IPS-NIHi7 (cell line): ENCODE data around the gene CSAD.
"Not testable (repeated sequence)": the region's sequence is repeated elsewhere in the genome, so short reads cannot be mapped to it uniquely, and the experiment has no call there.

Experiments used
- DNase-seq: peaks from one replicate; pipeline ENCODE4 v3.0.0; 2012; ENCODE audit warnings: mixed read lengths; ENCODE audit errors: extremely low spot score

Gene CSAD

GRCh38 chr12:53180931-53181645 lies 363 bp upstream of the CSAD start:
- peak; percentile 90 for DNase-seq

DNA sequence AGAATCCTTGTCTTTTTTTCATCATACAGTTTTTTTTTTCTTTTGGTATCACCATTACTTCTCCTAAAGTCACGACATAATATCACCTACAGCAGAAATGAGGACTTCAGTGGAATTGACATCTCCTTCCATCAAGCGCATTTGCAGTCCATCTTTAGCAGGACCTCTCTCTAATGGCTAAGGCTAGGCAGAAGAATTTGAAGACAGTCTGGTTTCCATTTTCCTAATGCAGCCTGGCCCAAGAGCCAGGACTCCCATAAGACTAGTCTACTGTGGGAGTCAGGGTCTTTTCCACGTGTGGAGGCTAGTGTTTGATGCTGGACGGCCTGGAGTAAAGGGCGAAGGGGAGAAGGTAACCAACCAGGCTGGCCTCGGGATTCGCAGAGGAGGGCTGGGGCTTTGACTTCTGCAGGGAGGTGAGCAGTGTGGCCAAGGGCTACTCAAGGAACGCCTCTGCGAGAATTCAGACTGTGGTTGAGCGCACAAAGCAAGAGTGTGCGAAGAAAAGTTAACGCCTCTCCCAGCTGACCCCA lies 972 bp downstream of the CSAD start:
- peak; percentile 32 for DNase-seq

DNA sequence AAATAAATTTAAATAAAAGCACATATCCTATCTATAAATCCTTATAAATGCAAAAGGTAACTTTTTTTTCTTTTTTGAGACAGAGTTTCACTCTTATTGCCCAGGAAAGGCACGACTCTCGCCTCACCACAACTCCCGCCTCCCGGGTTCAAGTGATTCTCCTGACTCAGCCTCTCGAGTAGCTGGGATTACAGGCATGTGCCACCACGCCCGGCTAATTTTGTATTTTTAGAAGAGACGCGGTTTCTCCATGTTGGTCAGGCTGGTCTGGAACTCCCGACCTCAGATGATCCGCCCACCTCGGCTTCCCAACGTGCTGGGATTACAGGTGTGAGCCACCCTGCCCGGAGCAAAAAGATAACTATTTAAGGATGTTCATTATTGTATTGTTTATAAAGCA lies 1.9 kb downstream of the CSAD start:
- not testable (repeated sequence) for DNase-seq

DNA sequence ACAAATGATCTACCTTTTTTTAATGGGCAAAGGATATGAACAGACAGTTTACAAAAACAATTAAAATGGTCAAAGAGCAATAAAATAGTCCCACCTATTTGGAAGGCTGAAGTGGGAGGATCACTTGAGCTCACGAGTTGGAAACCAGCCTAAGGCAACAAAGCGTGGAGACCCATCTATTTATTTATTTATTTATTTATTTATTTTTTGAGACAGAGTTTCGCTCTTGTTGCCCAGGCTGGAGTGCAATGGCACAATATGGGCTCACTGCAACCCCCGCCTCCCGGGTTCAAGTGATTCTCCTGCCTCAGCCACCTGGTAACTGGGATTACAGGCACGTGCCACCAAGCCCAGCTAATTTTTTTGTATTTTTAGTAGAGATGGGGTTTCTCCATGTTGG lies 3.3 kb downstream of the CSAD start:
- DNase-seq, result not testable (repeated sequence)

GRCh38 chr12:53176750-53177149 lies 4.0 kb downstream of the CSAD start:
- no peak for DNase-seq

DNA sequence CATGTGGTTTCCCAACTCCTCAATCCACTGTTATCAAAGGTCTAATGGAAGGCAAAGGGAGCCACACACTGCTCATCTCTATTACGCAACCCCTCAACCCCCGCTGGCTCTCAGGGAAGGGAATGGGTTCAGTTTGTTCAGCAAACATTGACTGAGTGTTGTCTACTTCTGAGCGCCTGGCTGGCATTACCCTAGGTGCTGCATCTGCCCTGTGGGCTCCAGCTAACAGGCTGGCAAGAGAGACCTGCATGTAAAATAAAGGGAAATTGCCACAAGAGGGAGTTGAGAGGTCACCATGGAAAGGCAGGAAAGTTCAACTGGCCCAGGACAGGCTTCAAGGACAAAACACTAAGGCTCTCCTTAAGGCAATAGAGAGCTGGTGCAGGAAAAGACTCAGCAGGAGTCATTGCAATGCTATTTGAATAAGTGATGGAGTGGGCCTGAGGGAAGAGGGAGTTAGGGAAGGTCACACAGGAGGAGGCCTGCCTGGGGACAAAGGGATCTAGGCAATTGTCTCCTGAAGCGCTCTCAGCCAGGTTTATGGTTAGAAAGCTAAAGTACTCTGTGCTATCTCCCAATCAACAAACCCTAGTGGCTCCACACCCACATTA lies 5.7 kb downstream of the CSAD start:
- DNase-seq, result peak; percentile 85

DNA sequence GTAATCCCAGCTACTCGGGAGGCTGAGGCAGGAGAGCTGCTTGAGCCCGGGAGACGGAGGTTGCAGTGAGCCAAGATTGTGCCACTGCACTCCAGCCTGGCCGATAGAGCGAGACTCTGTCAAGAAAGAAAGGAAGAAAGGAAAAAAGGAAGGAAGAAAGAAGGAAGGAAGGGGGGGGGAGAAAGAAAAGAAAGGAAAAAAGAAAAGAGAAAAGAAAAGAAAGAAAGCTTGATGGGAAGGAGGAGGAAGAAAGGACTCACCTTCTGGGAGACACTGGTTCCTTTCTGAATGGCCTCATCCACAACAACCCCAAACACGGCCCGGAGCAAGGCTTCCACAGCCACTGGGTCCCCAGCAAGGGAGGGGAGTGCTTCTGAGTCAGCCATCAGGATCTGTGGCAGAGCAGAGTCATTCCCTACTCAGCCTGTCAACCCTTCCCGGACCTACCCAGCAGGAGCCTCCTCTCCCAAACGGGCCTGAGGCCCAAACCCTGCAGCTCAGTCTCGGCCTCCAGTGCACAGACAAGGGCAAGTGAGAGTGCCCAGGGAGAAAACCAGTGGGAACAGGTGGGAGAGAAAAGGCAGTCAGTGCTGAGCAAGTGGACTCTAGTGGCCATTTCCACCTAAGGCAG lies 7.5 kb downstream of the CSAD start:
- DNase-seq, result no peak

DNA sequence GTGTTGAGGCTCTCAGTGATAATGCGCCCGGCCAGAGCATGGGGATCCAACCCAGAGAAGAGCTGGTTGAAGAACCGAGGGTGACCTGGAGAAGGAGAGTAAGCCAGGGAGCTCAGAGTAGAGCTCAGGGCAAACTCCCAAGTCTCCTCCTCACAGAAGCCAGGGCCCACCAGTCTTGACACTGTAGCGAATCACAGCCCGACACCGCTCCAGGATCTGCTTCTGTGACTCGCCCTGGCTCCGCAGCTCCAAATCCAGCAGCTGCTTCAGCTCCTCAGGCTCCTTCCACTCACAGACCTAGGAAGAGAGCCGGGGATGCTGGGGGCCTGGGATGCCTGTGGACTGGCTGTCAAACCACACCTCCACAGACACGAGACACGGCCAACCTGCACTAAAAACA lies 8.4 kb downstream of the CSAD start:
- no peak for DNase-seq

GRCh38 chr12:53171725-53172329 lies 8.9 kb downstream of the CSAD start:
- DNase-seq, result no peak

DNA sequence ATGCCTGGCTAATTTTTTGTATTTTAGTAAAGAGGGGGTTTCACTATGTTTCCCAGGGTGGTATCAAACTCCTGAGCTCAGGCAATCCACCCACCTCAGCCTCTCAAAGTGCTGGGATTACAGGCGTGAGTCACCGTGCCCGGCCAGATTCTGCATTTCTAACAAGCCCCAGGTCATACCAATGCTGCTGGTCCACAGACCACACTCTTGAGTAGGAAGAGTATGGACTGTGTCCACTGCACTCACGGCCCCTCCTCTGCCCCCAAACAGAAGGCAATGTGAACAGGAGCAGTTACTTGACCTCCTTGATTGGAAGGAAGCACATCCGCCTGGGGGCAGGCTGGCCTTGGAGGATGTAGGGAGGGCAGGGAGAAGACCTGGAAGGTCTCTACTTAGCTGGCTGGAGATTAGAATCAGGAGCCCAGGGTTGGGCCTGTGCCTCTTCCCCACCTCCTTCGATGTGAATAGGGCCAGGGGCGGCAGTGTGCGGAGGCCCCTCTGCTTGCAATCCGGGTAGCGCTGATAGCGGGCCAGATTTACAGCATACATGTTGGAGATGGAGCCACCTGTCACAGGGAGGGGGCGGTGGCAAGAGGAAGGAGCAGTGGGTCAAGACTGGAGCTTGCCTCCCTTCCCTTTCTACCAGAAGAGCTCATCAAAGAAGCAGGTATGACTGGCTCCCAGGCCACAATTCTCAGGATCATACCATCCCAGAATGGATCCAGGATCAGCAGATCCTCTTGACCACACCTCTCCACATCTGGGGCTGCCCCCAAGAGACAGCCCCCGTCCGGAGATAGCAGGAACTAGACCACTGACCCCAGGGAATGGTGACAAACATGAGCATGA lies 9.6 kb downstream of the CSAD start:
- no peak for DNase-seq

DNA sequence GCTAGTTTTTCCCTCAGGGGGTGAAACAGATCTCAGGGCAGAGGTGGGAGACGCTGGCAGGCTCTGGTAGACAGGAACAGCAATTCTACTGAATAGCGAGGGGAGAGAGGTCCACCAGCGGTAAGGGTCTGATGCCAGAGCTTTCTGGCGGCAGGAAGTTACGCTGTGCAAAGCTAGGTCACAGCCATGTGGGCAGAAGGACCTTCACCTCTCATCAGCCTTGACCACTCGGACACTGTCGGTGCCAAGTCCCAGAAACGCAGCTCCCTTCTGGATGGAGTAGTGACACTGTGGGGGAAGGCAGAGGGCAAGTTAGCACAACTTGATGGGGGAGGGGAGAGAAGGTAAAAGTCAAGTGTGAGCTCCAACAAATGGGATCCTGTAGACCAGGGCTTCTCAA lies 10.5 kb downstream of the CSAD start:
- DNase-seq, result no peak

- no peak for DNase-seq
These were observed 11.1 kb downstream of the CSAD start for GRCh38 chr12:53169644-53170043.

GRCh38 chr12:53166837-53167236 lies 13.9 kb downstream of the CSAD start:
- DNase-seq, result no peak

- not testable (repeated sequence) for DNase-seq
These were observed 17.7 kb downstream of the CSAD start for GRCh38 chr12:53163008-53163407.

DNA sequence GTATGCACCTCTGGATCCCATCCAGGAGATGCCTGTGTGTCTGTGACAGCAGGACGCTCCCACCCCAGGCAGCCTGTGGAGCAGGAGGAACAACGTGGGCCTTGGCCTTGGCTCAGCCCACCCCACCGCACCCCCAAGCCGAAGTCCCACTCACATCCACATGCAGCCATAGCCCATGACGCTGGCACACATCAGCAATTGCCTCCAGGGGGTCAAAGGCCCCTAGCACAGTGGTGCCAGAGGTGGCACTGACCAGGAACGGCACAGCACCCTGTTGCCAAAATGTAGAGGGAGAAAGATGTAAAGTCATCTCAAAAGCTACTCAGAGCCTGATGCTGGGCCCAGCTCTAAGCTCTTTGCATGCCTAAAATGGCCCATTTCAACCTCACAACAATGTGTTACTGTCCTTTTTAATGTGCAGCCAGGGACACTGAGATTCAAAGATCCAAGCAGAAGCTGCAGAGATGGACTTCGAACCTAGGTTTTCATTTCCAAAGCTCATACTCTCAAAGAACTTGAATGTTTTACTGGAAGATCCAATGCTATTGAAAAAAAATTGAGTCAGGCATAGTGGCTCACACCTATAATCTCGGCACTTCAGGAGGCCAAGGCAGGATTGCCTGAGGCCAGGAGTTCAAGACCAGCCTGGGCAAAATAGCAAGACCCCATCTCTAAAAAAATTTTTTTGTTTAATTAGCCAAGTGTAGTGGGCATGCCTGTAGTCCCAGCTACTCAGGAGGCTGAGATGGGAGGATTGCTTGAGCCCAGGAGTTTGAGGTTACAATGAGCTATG lies 19.4 kb downstream of the CSAD start:
- DNase-seq, result no peak

GRCh38 chr12:53160673-53161072 lies 20.1 kb downstream of the CSAD start:
- no peak for DNase-seq

DNA sequence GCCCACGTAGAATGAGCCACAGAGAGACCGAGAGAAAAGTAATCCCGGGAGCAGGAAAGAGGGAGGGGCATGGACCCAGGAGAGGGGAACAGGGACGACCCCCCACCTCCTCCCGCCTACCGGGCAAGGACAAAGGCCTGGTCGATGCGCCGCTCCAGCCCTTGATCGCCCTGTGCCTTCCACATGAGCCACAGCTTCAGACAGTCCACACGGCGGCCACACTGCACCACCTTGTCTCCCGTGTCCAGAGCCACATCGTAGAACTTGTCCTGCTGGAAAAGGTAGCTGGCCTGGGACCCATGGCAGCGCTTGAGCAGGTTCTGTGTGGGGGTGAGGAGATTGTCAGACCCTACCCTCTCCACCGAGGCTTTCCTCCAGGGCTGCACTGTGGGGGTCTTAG lies 20.7 kb downstream of the CSAD start:
- no peak for DNase-seq

- DNase-seq, result peak; percentile 96
These were observed 21.4 kb downstream of the CSAD start for GRCh38 chr12:53159195-53159839.

DNA sequence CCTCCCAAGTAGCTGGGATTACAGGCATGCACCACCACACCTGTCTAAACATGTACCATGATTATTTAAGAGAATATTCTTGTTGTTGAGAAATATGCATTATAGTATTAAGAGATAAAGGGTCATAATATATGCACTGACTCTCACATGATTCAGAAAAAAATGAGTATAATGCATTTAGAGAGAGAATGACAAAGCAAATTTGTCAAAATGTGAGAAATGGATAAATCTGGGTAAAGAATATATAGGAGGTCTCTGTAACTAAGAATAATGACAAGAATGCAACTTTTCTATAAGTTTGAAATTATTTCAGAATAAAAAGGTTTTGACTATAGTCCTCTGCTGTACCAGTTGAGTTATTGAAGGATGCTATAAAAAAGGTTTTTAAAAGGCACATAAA lies 28.3 kb downstream of the CSAD start:
- no peak for DNase-seq

- DNase-seq, result no peak
These were observed 29.7 kb downstream of the CSAD start for GRCh38 chr12:53151039-53151438.
